Trophoblast cell (in vitro differentiated cells and primary cell): ENCODE measurements around the gene MPC1.

Experiments used
- DNase-seq, 2 donors: peaks; one replicate each; pipeline ENCODE4 v3.0.0-alpha.2; 2016
- H2AFZ ChIP-seq: 2 replicates; pipeline ENCODE4 v1.6.1; 2013; ENCODE audit warnings: low read length, moderate library complexity, mild to moderate bottlenecking; ENCODE audit not compliant: insufficient read depth, poor library complexity
- H2AK5ac ChIP-seq: 2 replicates; pipeline ENCODE4 v1.6.1; 2013; ENCODE audit warnings: mild to moderate bottlenecking, low read length
- H2BK120ac ChIP-seq: 2 replicates; pipeline ENCODE4 v1.6.1; 2013; ENCODE audit warnings: low read length, mild to moderate bottlenecking, moderate library complexity; ENCODE audit not compliant: insufficient read depth, poor library complexity
- H2BK12ac ChIP-seq: 2 replicates; pipeline ENCODE4 v1.6.1; 2013; ENCODE audit warnings: mild to moderate bottlenecking, low read length, moderate library complexity
- H2BK5ac ChIP-seq: 2 replicates; pipeline ENCODE4 v1.6.1; 2013; ENCODE audit warnings: low read length, low read depth, moderate library complexity, mild to moderate bottlenecking; ENCODE audit not compliant: poor library complexity
- H3K14ac ChIP-seq: 2 replicates; pipeline ENCODE4 v1.6.1; 2013; ENCODE audit warnings: mild to moderate bottlenecking, low read length
- H3K18ac ChIP-seq: 2 replicates; pipeline ENCODE4 v1.6.1; 2013; ENCODE audit warnings: mild to moderate bottlenecking, low read length
- H3K23ac ChIP-seq: 2 replicates; pipeline ENCODE4 v1.6.1; 2013; ENCODE audit warnings: low read length
- H3K27ac ChIP-seq: 2 replicates; pipeline ENCODE4 v1.5.1; 2013; ENCODE audit warnings: low read depth, mild to moderate bottlenecking, inconsistent platforms, low read length, moderate library complexity
- H3K27me3 ChIP-seq: 2 replicates; pipeline ENCODE4 v1.6.1; 2013; ENCODE audit warnings: inconsistent platforms, mild to moderate bottlenecking, low read length, moderate library complexity; ENCODE audit not compliant: insufficient read depth
- H3K36me3 ChIP-seq, 2 experiments: 1 replicate in 1 of 2; 2 replicates in 1 of 2; pipeline ENCODE4 v1.6.1; 2013; ENCODE audit warnings: low read length in 2 of 2, mild to moderate bottlenecking in 2 of 2, moderate library complexity in 1 of 2; ENCODE audit not compliant: insufficient read depth in 2 of 2, control insufficient read depth in 1 of 2
- H3K4ac ChIP-seq: 2 replicates; pipeline ENCODE4 v1.6.1; 2013; ENCODE audit warnings: low read depth, mild to moderate bottlenecking, low read length, moderate library complexity
- H3K4me1 ChIP-seq, 2 experiments: 1 replicate in 1 of 2; 2 replicates in 1 of 2; pipeline ENCODE4 v1.6.1; 2013; ENCODE audit warnings: low read length in 2 of 2, mild to moderate bottlenecking in 2 of 2, moderate library complexity in 1 of 2; ENCODE audit not compliant: insufficient read depth in 2 of 2, control insufficient read depth in 1 of 2
- H3K4me2 ChIP-seq: 2 replicates; pipeline ENCODE4 v1.6.1; 2013; ENCODE audit warnings: inconsistent platforms, mild to moderate bottlenecking, low read length, moderate library complexity
- H3K4me3 ChIP-seq: 2 replicates; pipeline ENCODE4 v1.5.1; 2013; ENCODE audit warnings: mild to moderate bottlenecking, low read depth, low read length, inconsistent platforms
- H3K79me1 ChIP-seq: one replicate; pipeline ENCODE4 v1.6.1; 2013; ENCODE audit warnings: low read length
- H3K79me2 ChIP-seq: 2 replicates; pipeline ENCODE4 v1.6.1; 2013; ENCODE audit warnings: low read length, mild to moderate bottlenecking; ENCODE audit not compliant: control insufficient read depth, insufficient read depth, poor library complexity
- H3K9ac ChIP-seq: 2 replicates; pipeline ENCODE4 v1.6.1; 2013; ENCODE audit warnings: mild to moderate bottlenecking, low read length
- H3K9me3 ChIP-seq: 2 replicates; pipeline ENCODE4 v1.6.1; 2013; ENCODE audit warnings: low read depth, mild to moderate bottlenecking, control low read depth, inconsistent platforms, low read length; ENCODE audit not compliant: insufficient read depth
- H4K12ac ChIP-seq: 2 replicates; pipeline ENCODE4 v1.6.1; 2013; ENCODE audit warnings: low read depth, mild to moderate bottlenecking, low read length, moderate library complexity
- H4K8ac ChIP-seq: 2 replicates; pipeline ENCODE4 v1.6.1; 2013; ENCODE audit warnings: low read depth, mild to moderate bottlenecking, low read length, moderate library complexity
- H4K91ac ChIP-seq: one replicate; pipeline ENCODE4 v1.6.1; 2013; ENCODE audit warnings: low read depth, mild to moderate bottlenecking, low read length, moderate library complexity
- WGBS: extraction: QIAGEN DNeasy Blood & Tissue Kit; methylation state at CpG from one replicate; pipeline ENCODE4 v1.1.7; 2013; ENCODE audit warnings: missing lambda C conversion rate; ENCODE audit not compliant: insufficient read length, insufficient coverage; ENCODE audit errors: extremely low coverage; 5-methylcytosine and 5-hydroxymethylcytosine counted together

MPC1 gene

DNA sequence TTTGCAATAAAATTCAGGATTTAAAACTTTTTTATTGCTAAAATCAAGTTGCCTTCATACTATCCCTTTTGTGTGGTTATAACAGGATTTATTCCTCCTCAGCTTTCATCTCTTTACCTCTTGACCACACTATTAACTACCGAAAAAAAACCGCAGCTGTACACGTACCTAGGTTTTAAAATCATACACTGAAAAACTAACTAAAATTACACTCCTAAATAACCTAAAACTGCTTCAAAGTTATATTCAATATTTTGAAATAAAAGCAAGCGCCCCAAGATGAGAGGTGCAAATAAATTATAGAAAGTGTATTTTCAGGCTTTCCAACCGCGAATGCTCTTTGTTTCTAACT, 1.4 kb downstream of the MPC1 start:
- Histone ChIP-seq H3K14ac (no peak overlapping the region), H2AK5ac (no peak overlapping the region), H3K27me3 (no peaks in the 10 kb centered on the region), H2BK120ac (no peak overlapping the region), H3K9me3 (no peaks in the 10 kb centered on the region), H3K4me1 (peaks cover 0 to 4% of the 10 kb centered on the region in 2 experiments), H3K23ac (no peak overlapping the region), H3K36me3 (no peaks in the 10 kb centered on the region), H3K4me2 (peak overlapping the region; percentile 100), H4K8ac (no peak overlapping the region), H3K27ac (no peak overlapping the region), H3K18ac (no peak overlapping the region), H2AFZ (no peak overlapping the region), H4K91ac (no peak overlapping the region), H3K4me3 (no peak overlapping the region), H3K79me1 (peaks cover 2% of the 10 kb centered on the region), H3K9ac (no peak overlapping the region), H3K4ac (no peak overlapping the region), H3K79me2 (no peaks in the 10 kb centered on the region), H2BK12ac (no peak overlapping the region), H2BK5ac (no peak overlapping the region), H4K12ac (no peak overlapping the region)
- no peak for DNase-seq
- no CpG with 5 or more reads among the region's 6 CpGs for WGBS

GRCh38 chr6:166379800-166380199, 2.9 kb downstream of the MPC1 start:
- Histone ChIP-seq H3K4me3 (no peak overlapping the region), H3K18ac (no peak overlapping the region), H2AK5ac (no peak overlapping the region), H2BK120ac (no peak overlapping the region), H3K79me1 (peaks cover 2% of the 10 kb centered on the region), H3K4me2 (no peak overlapping the region), H4K91ac (no peak overlapping the region), H4K8ac (no peak overlapping the region), H3K9me3 (no peaks in the 10 kb centered on the region), H3K14ac (no peak overlapping the region), H3K79me2 (no peaks in the 10 kb centered on the region), H2AFZ (no peak overlapping the region), H2BK12ac (no peak overlapping the region), H3K4me1 (peaks cover 0 to 4% of the 10 kb centered on the region in 2 experiments), H4K12ac (no peak overlapping the region), H3K9ac (no peak overlapping the region), H3K36me3 (no peaks in the 10 kb centered on the region), H3K4ac (no peak overlapping the region), H3K27me3 (no peaks in the 10 kb centered on the region), H3K27ac (no peak overlapping the region), H2BK5ac (no peak overlapping the region), H3K23ac (no peak overlapping the region)
- DNase-seq, result no peak
- no CpG with 5 or more reads among the region's 4 CpGs for WGBS

GRCh38 chr6:166379103-166379586, 3.6 kb downstream of the MPC1 start:
- H2AK5ac ChIP-seq, result no peak overlapping the region
- H4K12ac ChIP-seq, result no peak overlapping the region
- H3K27ac ChIP-seq, result no peak overlapping the region
- H3K4ac ChIP-seq, result no peak overlapping the region
- H4K91ac ChIP-seq, result no peak overlapping the region
- no peak overlapping the region for H3K4me3 ChIP-seq
- H3K9me3 ChIP-seq, result no peaks in the 10 kb centered on the region
- peaks cover 0 to 4% of the 10 kb centered on the region in 2 experiments for H3K4me1 ChIP-seq
- H3K23ac ChIP-seq, result no peak overlapping the region
- H3K18ac ChIP-seq, result no peak overlapping the region
- H2BK120ac ChIP-seq, result no peak overlapping the region
- no peaks in the 10 kb centered on the region for H3K27me3 ChIP-seq
- no peak overlapping the region for H3K14ac ChIP-seq
- WGBS, result no CpG with 5 or more reads among the region's 1 CpG
- no peak overlapping the region for H2BK5ac ChIP-seq
- H3K36me3 ChIP-seq, result no peaks in the 10 kb centered on the region
- no peak overlapping the region for H4K8ac ChIP-seq
- no peaks in the 10 kb centered on the region for H3K79me2 ChIP-seq
- peaks cover 2% of the 10 kb centered on the region for H3K79me1 ChIP-seq
- no peak overlapping the region for H3K9ac ChIP-seq
- no peak overlapping the region for H2BK12ac ChIP-seq
- DNase-seq, result no peak
- no peak overlapping the region for H2AFZ ChIP-seq
- H3K4me2 ChIP-seq, result no peak overlapping the region

DNA sequence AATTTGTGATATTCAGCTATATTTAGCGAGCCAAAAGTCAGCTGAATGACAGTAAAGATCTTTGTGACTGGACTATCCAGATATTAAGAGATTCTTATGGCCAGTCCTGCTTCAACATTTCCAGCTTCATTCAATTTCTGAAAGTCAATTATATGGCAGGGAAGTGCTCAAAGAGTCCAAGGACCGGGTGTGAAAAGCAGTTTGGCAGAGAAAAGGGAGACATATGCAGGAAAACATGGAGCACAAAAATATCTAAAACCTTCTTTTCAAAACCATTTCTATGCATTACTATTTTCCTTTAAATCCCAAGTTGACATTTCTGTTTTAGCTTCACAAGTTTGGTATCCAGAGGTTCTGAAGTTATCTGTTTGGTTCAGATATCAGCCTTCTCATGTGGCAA, 5.0 kb downstream of the MPC1 start:
- no peak overlapping the region for H3K4ac ChIP-seq
- no peak overlapping the region for H4K8ac ChIP-seq
- no peaks in the 10 kb centered on the region for H3K36me3 ChIP-seq
- H3K23ac ChIP-seq, result no peak overlapping the region
- peaks cover 0 to 4% of the 10 kb centered on the region in 2 experiments for H3K4me1 ChIP-seq
- no peak overlapping the region for H2AK5ac ChIP-seq
- no peak overlapping the region for H4K91ac ChIP-seq
- H4K12ac ChIP-seq, result no peak overlapping the region
- no peak for DNase-seq
- no peak overlapping the region for H2AFZ ChIP-seq
- no peak overlapping the region for H2BK5ac ChIP-seq
- H2BK120ac ChIP-seq, result no peak overlapping the region
- H2BK12ac ChIP-seq, result no peak overlapping the region
- no peaks in the 10 kb centered on the region for H3K27me3 ChIP-seq
- no peak overlapping the region for H3K18ac ChIP-seq
- no peaks in the 10 kb centered on the region for H3K79me1 ChIP-seq
- WGBS, result no CpG with 5 or more reads among the region's 2 CpGs
- H3K27ac ChIP-seq, result no peak overlapping the region
- no peak overlapping the region for H3K4me3 ChIP-seq
- no peak overlapping the region for H3K4me2 ChIP-seq
- H3K14ac ChIP-seq, result no peak overlapping the region
- no peak overlapping the region for H3K9ac ChIP-seq
- H3K79me2 ChIP-seq, result no peaks in the 10 kb centered on the region
- no peaks in the 10 kb centered on the region for H3K9me3 ChIP-seq
